ENCODE measurements around the gene RREB1. TPM values are rescaled to one million over a fixed set of nuclear protein-coding genes. Genes with fewer than 3 reads are reported as not detected.
A peak's percentile ranks its signal among the peaks of the same experiment; 100 is the strongest.
"Not testable (repeated sequence)": the region's sequence is repeated elsewhere in the genome, so short reads cannot be mapped to it uniquely, and the experiment has no call there.

The RREB1 gene
- total RNA-seq, 1 experiment from 2014 or later, result 61.6 TPM

GRCh38 chr6:7264686-7265384, 157.1 kb downstream of the RREB1 start:
- ChIA-PET POLR2A (ENCODE audit: low non-redundant PET) (no interaction called here), CTCF (no interaction called here)
- Histone ChIP-seq H3K4me3 (ENCODE audit: low read depth, low read length, poor library complexity, severe bottlenecking) (no peak overlapping the region), H3K27me3 (replicated peaks; ENCODE audit: insufficient read depth, low read depth, low read length, poor library complexity) (no peaks in the 10 kb centered on the region), H3K9me3 (ENCODE audit: low read depth, low read length, poor library complexity, severe bottlenecking) (no peaks in the 10 kb centered on the region), H3K4me1 (ENCODE audit: insufficient read depth, low read length, poor library complexity, severe bottlenecking) (peaks cover 14% of the 10 kb centered on the region), H3K27ac (ENCODE audit: low read depth, low read length, poor library complexity, severe bottlenecking) (no peak overlapping the region), H3K36me3 (ENCODE audit: insufficient read depth, low read length, poor library complexity, severe bottlenecking) (no peaks in the 10 kb centered on the region)
- no peak for TF ChIP-seq CTCF (conservative IDR thresholded peaks at IDR 0.05; ENCODE audit: low read depth, low read length)
- no peak for TF ChIP-seq EZH2 (IDR thresholded peaks at IDR 0.05; ENCODE audit: borderline replicate concordance, low read depth, low read length, poor library complexity, severe bottlenecking)
- intact Hi-C loops (cut with micrococcal nuclease; ENCODE audit: unreplicated experiment), result no loop called here
- BruUV-seq (replicated peaks), result no TSS peak
- no peak for DNase-seq (ENCODE audit: low spot score)

GRCh38 chr6:7265385-7265726, 157.6 kb downstream of the RREB1 start:
- intact Hi-C loops (cut with micrococcal nuclease; ENCODE audit: unreplicated experiment); H3K36me3 ChIP-seq (ENCODE audit: insufficient read depth, low read length, poor library complexity, severe bottlenecking); H3K4me3 ChIP-seq (ENCODE audit: low read depth, low read length, poor library complexity, severe bottlenecking); H3K9me3 ChIP-seq (ENCODE audit: low read depth, low read length, poor library complexity, severe bottlenecking); DNase-seq (ENCODE audit: low spot score); H3K27ac ChIP-seq (ENCODE audit: low read depth, low read length, poor library complexity, severe bottlenecking); BruUV-seq (replicated peaks); CTCF ChIA-PET; POLR2A ChIA-PET (ENCODE audit: low non-redundant PET); H3K27me3 ChIP-seq (replicated peaks; ENCODE audit: insufficient read depth, low read depth, low read length, poor library complexity): not testable (repeated sequence)
- peaks cover 14% of the 10 kb centered on the region for H3K4me1 ChIP-seq (ENCODE audit: insufficient read depth, low read length, poor library complexity, severe bottlenecking)

- no TSS peak for BruUV-seq (replicated peaks)
- Histone ChIP-seq H3K4me1 (ENCODE audit: insufficient read depth, low read length, poor library complexity, severe bottlenecking) (peaks cover 9% of the 10 kb centered on the region), H3K4me3 (ENCODE audit: low read depth, low read length, poor library complexity, severe bottlenecking) (no peak overlapping the region), H3K9me3 (ENCODE audit: low read depth, low read length, poor library complexity, severe bottlenecking) (no peaks in the 10 kb centered on the region), H3K27ac (ENCODE audit: low read depth, low read length, poor library complexity, severe bottlenecking) (no peak overlapping the region), H3K36me3 (ENCODE audit: insufficient read depth, low read length, poor library complexity, severe bottlenecking) (no peaks in the 10 kb centered on the region), H3K27me3 (replicated peaks; ENCODE audit: insufficient read depth, low read depth, low read length, poor library complexity) (no peaks in the 10 kb centered on the region)
- POLR2A ChIA-PET (ENCODE audit: low non-redundant PET), result no interaction called here
- CTCF ChIA-PET, result no interaction called here
- intact Hi-C loops (cut with micrococcal nuclease; ENCODE audit: unreplicated experiment), result no loop called here
- no peak for DNase-seq (ENCODE audit: low spot score)
- TF ChIP-seq EZH2 (IDR thresholded peaks at IDR 0.05; ENCODE audit: borderline replicate concordance, low read depth, low read length, poor library complexity, severe bottlenecking) (no peak), CTCF (conservative IDR thresholded peaks at IDR 0.05; ENCODE audit: low read depth, low read length) (no peak)
These were observed 159.3 kb downstream of the RREB1 start for GRCh38 chr6:7267071-7267465.

GRCh38 chr6:7267466-7268091, 159.8 kb downstream of the RREB1 start:
- ChIA-PET CTCF (interaction anchor here (0.7 kb wide), 1 partner anchor 342 kb away, joined by 3 read pairs; no protein-coding TSS in a partner anchor), POLR2A (ENCODE audit: low non-redundant PET) (no interaction called here)
- Histone ChIP-seq H3K27me3 (replicated peaks; ENCODE audit: insufficient read depth, low read depth, low read length, poor library complexity) (no peaks in the 10 kb centered on the region), H3K4me1 (ENCODE audit: insufficient read depth, low read length, poor library complexity, severe bottlenecking) (peaks cover 9% of the 10 kb centered on the region), H3K36me3 (ENCODE audit: insufficient read depth, low read length, poor library complexity, severe bottlenecking) (no peaks in the 10 kb centered on the region), H3K4me3 (ENCODE audit: low read depth, low read length, poor library complexity, severe bottlenecking) (no peak overlapping the region), H3K9me3 (ENCODE audit: low read depth, low read length, poor library complexity, severe bottlenecking) (no peaks in the 10 kb centered on the region), H3K27ac (ENCODE audit: low read depth, low read length, poor library complexity, severe bottlenecking) (no peak overlapping the region)
- no TSS peak for BruUV-seq (replicated peaks)
- no peak for TF ChIP-seq CTCF (conservative IDR thresholded peaks at IDR 0.05; ENCODE audit: low read depth, low read length)
- TF ChIP-seq EZH2 (IDR thresholded peaks at IDR 0.05; ENCODE audit: borderline replicate concordance, low read depth, low read length, poor library complexity, severe bottlenecking), result no peak
- intact Hi-C loops (cut with micrococcal nuclease; ENCODE audit: unreplicated experiment), result no loop called here
- DNase-seq (ENCODE audit: low spot score), result peak; percentile 77
